AG09319 (cell line): Measurements from ENCODE around the gene KLF5.

Experiments used
- DNase-seq: peaks from one replicate; pipeline ENCODE4 v3.0.0-alpha.2; 2010; ENCODE audit warnings: low read depth; ENCODE audit errors: extremely low read depth
- CTCF ChIP-seq: IDR thresholded peaks from 2 replicates; pipeline ENCODE4 v1.5.1; 2011; ENCODE audit warnings: low read depth, mild to moderate bottlenecking, inconsistent platforms, low read length, moderate library complexity

Gene KLF5

GRCh38 chr13:73058736-73059459, at the start of gene KLF5:
Gene KLF5, plus strand, starts transcription at chr13:73059005. Its CDS starts 323 bp downstream, at chr13:73059328.
- TF ChIP-seq CTCF, result no peak

GRCh38 chr13:73011751-73012150, 47.1 kb upstream of the KLF5 start:
- DNase-seq, result no peak
- no peak for TF ChIP-seq CTCF

More at GRCh38 chr13:73058736-73059459, at the start of gene KLF5:
- peak; percentile 78 for DNase-seq

GRCh38 chr13:73015805-73016204, 43.0 kb upstream of the KLF5 start:
- no peak for TF ChIP-seq CTCF
- no peak for DNase-seq

- DNase-seq, result no peak
- TF ChIP-seq CTCF, result no peak
Observed at GRCh38 chr13:73018336-73018735, 40.5 kb upstream of the KLF5 start.

- no peak for DNase-seq
- no peak for TF ChIP-seq CTCF
Observed at GRCh38 chr13:73025217-73026012, 33.4 kb upstream of the KLF5 start.

GRCh38 chr13:73034901-73035300, 23.9 kb upstream of the KLF5 start:
- no peak for TF ChIP-seq CTCF
- DNase-seq, result no peak

- TF ChIP-seq CTCF, result no peak
- no peak for DNase-seq
Observed at GRCh38 chr13:73035660-73036059, 23.1 kb upstream of the KLF5 start.
